HepG2 (cell line): ENCODE measurements around the gene ABI3. TPM values are rescaled to one million over a fixed set of nuclear protein-coding genes. Genes with fewer than 3 reads are reported as not detected.
A peak's percentile ranks its signal among the peaks of the same experiment; 100 is the strongest.

Experiments
- AGO1 ChIP-seq: fragments of 200-400 bp; formaldehyde crosslinking; IDR thresholded peaks from 2 replicates; pipeline ENCODE4 v1.6.1; 2017; ENCODE audit warnings: mild to moderate bottlenecking, low read depth, low read length, moderate library complexity; ENCODE audit not compliant: poor library complexity, severe bottlenecking
- ATF6 ChIP-seq: sonication (generic); formaldehyde crosslinking; conservative IDR thresholded peaks from 2 replicates; pipeline ENCODE4 v1.4.0; 2020; ENCODE audit warnings: missing genetic modification reagents
- CBX5 ChIP-seq: sonication (generic); formaldehyde crosslinking; IDR thresholded peaks from 2 replicates; pipeline ENCODE4 v1.4.0; 2020; ENCODE audit warnings: missing genetic modification reagents, borderline replicate concordance
- IKZF1 ChIP-seq: fragments of 450-650 bp; IDR thresholded peaks from 2 replicates; pipeline ENCODE4 v1.7.1; 2016
- LCORL ChIP-seq, 2 experiments: fragments of 450-650 bp in 1 of 2; sonication (generic) in 1 of 2; formaldehyde crosslinking in 1 of 2; IDR thresholded peaks; 2 replicates each; pipeline versions ENCODE4 v1.5.0 to v1.6.1; 2017 to 2020; ENCODE audit warnings: antibody characterized with exemption in 1 of 2, missing genetic modification reagents in 1 of 2
- POLR2G ChIP-seq: fragments of 200-400 bp; formaldehyde crosslinking; IDR thresholded peaks from 2 replicates; pipeline ENCODE4 v1.6.1; 2018; ENCODE audit warnings: mild to moderate bottlenecking, low read depth, low read length, moderate library complexity
- RELA ChIP-seq: sonication (generic); formaldehyde crosslinking; IDR thresholded peaks from 2 replicates; pipeline ENCODE4 v1.4.0; 2020; ENCODE audit warnings: missing genetic modification reagents
- REST ChIP-seq, 2 experiments: IDR thresholded peaks; 2 replicates each; pipeline ENCODE4 v1.6.1; 2011 to 2012; ENCODE audit warnings: low read length in 2 of 2, borderline replicate concordance in 1 of 2, low read depth in 1 of 2, mild to moderate bottlenecking in 1 of 2, moderate library complexity in 1 of 2
- RORA ChIP-seq: sonication (generic); formaldehyde crosslinking; IDR thresholded peaks from 2 replicates; pipeline ENCODE4 v1.5.0; 2020; ENCODE audit warnings: mild to moderate bottlenecking, missing genetic modification reagents, moderate library complexity
- SMAD1 ChIP-seq: sonication (generic); formaldehyde crosslinking; IDR thresholded peaks from 2 replicates; pipeline ENCODE4 v1.4.0; 2020; ENCODE audit warnings: missing genetic modification reagents, low read depth, mild to moderate bottlenecking, borderline replicate concordance
- STAT6 ChIP-seq: sonication (generic); formaldehyde crosslinking; IDR thresholded peaks from 2 replicates; pipeline ENCODE4 v1.4.0; 2020; ENCODE audit warnings: missing genetic modification reagents, mild to moderate bottlenecking, borderline replicate concordance
- TFDP1 ChIP-seq: IDR thresholded peaks from 2 replicates; pipeline ENCODE4 v1.6.1; 2016; ENCODE audit warnings: missing compliant biosample characterization, missing genetic modification reagents, borderline replicate concordance
- ZEB1 ChIP-seq: IDR thresholded peaks from 2 replicates; pipeline ENCODE4 v1.6.1; 2012; ENCODE audit warnings: mild to moderate bottlenecking, low read depth, inconsistent platforms; ENCODE audit not compliant: insufficient replicate concordance
- ZKSCAN1 ChIP-seq: fragments of 150-350 bp; IDR thresholded peaks from 2 replicates; pipeline ENCODE4 v1.6.1; 2014; ENCODE audit warnings: low read length
- ZNF354B ChIP-seq: sonication (generic); formaldehyde crosslinking; IDR thresholded peaks from 2 replicates; pipeline ENCODE4 v1.8.0; 2022; ENCODE audit warnings: mild to moderate bottlenecking, missing genetic modification reagents
- ZNF44 ChIP-seq: sonication (generic); formaldehyde crosslinking; IDR thresholded peaks from 2 replicates; pipeline ENCODE4 v1.5.1; 2020; ENCODE audit warnings: mild to moderate bottlenecking, missing genetic modification reagents
- ZNF567 ChIP-seq: sonication (generic); formaldehyde crosslinking; IDR thresholded peaks from 2 replicates; pipeline ENCODE4 v1.8.1; 2023; ENCODE audit warnings: mild to moderate bottlenecking, missing genetic modification reagents, borderline replicate concordance
- ZSCAN25 ChIP-seq: sonication (generic); formaldehyde crosslinking; IDR thresholded peaks from 2 replicates; pipeline ENCODE4 v1.8.0; 2022; ENCODE audit warnings: mild to moderate bottlenecking, missing genetic modification reagents
- polyA plus RNA-seq, 8 experiments: library from polyadenylated mRNA; depleted of rRNA in 3 of 8; stranded (reverse) in 7 of 8; unstranded in 1 of 8; fragments of >200 nt; fragmentation: Illumina TruSeq in 4 of 8; extraction: Trizol in 4 of 8; gene quantifications; 2 replicates each; pipeline versions ENCODE4 v1.2.1 to v1.2.3, GENCODE V29; 2011 to 2016; ENCODE audit warnings: low read depth in 4 of 8, missing spikeins in 1 of 8, mixed read lengths in 1 of 8; ENCODE audit not compliant: insufficient read depth in 1 of 8
- total RNA-seq, 5 experiments: library from RNA; depleted of rRNA; stranded (reverse); fragments of >200 nt; fragmentation: Illumina TruSeq; extraction: Trizol; gene quantifications; 2 replicates each; pipeline ENCODE4 v1.2.3, GENCODE V29; 2016; ENCODE audit warnings: low read depth in 1 of 5

ABI3 gene
- total and polyA plus RNA-seq, 2 of the 13 experiments (the other 11 are each of a cell fraction or from before 2014, with no cell fraction given), result not detected

- TF ChIP-seq REST (IDR thresholded peaks at IDR 0.05; ENCODE audit: borderline replicate concordance in 1 of 2, low read depth in 1 of 2, low read length in 2 of 2) (no peak), ZNF567 (peak; percentile 82; the same call in 1 of the 2 replicates), SMAD1 (CRISPR knock-in tag) (peak; percentile 70; the same call in 1 of the 2 replicates), ZNF44 (CRISPR knock-in tag) (peak; percentile 88), RORA (CRISPR knock-in tag) (0 out of 2 replicates have a peak, but pooled peaks have one; percentile 73), IKZF1 (no peak), LCORL (IDR thresholded peaks at IDR 0.05) (peak; percentile 2; the same call in 1 of the 2 replicates), LCORL (CRISPR knock-in tag; IDR thresholded peaks at IDR 0.05) (peak; percentile 57; the same call in 1 of the 2 replicates), ZEB1 (peak; percentile 70), CBX5 (CRISPR knock-in tag) (peak; percentile 87; the same call in 1 of the 2 replicates), POLR2G (peak; percentile 71), AGO1 (peak; percentile 79), ZNF354B (CRISPR knock-in tag) (no peak; the same call in none of the 2 replicates), ZSCAN25 (CRISPR knock-in tag) (peak; percentile 17; the same call in 1 of the 2 replicates), STAT6 (0 out of 2 replicates have a peak, but pooled peaks have one; percentile 13), TFDP1 (CRISPR knock-in tag) (peak; percentile 97), ATF6 (CRISPR knock-in tag) (no peak; the same call in 1 of the 2 replicates), ZKSCAN1 (peak; percentile 53; the same call in 1 of the 2 replicates), RELA (CRISPR knock-in tag) (no peak; the same call in none of the 2 replicates)
These were observed 18.4 kb upstream of the ABI3 start (continued) for GRCh38 chr17:49191917-49192741.
